GM21367 (cell line): ENCODE data around the gene MEGF8.

ENCODE experiments used
- ATAC-seq: cut with Tn5 transposase; IDR thresholded peaks from one replicate; pipeline ENCODE4 v1.9.1; 2021; ENCODE audit not compliant: unreplicated experiment

The MEGF8 gene

GRCh38 chr19:42409477-42409876, 84.0 kb downstream of the MEGF8 start:
- ATAC-seq, result no peak

- no peak for ATAC-seq
Observed at GRCh38 chr19:42410371-42410770, 84.9 kb downstream of the MEGF8 start.

GRCh38 chr19:42411581-42412178, 86.2 kb downstream of the MEGF8 start:
- ATAC-seq, result no peak

GRCh38 chr19:42412227-42412626, 86.8 kb downstream of the MEGF8 start:
- no peak for ATAC-seq

DNA sequence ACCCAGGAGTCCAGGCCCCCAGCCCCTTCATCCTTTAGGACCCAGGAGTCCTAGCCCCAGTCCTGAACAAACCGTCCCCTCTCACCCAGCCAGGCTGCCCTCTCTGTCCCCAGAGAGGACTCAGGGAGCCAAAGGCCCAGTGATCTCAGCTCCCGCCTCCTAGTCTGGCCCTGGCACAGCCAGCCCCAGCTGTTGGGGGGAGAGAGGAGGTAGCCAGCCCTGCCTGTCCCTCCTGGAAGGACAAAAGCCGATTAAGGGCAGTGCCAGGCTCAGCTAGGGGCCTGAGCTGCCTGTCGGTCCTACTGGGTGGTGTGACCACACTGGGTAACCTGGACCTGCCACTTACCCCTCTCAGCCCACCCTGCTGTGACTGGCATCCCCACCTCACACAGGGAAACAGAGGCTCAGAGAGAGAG, 87.2 kb downstream of the MEGF8 start:
- ATAC-seq, result no peak

DNA sequence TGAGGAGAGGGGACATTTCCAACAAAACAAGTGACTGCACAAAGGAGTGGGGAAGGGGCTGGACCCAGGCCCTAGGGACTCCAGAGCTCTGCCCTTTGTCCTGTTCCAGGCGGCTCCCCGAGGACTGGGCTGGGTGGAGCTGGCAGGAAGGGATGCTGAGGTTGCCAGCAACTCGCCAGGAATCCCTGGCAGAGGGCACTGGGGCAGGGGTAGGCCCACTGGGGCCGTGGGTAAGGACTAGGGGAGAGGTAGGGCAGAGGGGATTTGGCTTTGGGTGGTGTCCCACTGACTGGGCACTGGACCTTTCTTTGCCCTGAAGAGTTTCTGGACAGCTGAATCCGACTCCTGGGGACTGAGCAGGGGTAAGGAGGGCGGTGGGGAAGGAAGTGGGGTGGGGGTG, 93.9 kb downstream of the MEGF8 start:
- no peak for ATAC-seq

DNA sequence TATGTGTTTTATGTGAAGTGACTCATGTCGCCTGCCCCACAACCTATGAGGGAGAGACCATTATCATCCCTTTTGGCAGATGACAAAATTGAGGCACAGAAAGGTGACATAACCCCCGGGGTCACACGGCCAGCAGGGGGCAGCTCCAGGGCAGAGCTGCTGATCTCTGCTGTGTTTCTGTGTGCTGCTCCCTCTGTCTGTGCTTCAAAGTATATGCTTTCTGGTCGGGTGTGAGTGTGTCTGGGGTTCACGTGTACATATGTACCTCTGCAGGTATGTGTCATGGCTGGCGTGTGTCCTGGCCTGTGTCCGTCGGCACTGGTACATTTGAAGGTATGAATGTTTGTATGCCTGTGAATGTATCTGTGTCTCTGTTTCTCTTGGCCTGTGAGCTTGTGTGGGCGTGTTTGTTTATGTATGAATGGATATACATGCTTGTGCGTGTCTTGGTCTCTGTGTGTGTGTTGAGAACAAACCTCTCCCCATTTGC, 94.7 kb downstream of the MEGF8 start:
- ATAC-seq, result no peak

DNA sequence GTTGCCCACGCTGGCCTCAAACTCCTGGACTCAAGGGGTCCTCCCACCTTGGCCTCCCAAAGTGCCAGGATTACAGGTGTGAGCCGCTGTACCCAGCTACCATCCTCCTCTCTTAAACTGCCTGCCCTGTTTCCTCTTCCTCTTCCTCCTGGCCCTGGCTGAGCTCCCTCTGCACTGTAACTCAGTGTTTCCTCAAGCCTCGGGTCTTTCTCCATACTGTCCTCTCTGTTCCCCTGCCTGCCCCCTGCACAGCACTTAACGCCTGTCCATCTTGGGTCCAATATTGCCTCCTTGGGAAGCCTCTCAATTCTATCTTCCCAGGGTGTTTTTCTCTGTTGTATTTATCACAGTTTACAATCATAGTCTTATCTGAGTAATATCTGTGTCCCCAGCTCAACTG, 95.7 kb downstream of the MEGF8 start:
- ATAC-seq, result no peak

DNA sequence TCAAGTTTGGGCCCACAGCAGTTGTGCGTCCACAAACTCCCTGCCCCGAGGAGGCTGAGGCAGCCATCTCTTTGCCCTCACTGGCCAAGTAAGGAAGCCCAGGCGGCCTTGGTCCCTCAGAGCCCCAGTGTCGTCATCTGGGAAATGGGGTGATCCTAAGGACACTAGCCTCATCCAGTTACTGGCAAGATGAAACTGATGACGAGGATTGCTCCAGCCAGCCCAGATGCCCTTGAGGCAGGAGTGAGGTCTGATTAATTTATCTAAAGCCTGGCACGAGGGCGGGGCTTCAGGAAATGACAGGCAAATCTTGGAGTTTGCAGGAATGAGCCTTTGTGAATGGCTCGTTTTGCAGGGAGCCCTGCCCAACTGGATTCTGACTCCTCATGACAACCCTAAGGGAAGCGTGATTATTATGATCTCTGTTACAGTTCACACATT, 96.2 kb downstream of the MEGF8 start:
- ATAC-seq, result no peak

DNA sequence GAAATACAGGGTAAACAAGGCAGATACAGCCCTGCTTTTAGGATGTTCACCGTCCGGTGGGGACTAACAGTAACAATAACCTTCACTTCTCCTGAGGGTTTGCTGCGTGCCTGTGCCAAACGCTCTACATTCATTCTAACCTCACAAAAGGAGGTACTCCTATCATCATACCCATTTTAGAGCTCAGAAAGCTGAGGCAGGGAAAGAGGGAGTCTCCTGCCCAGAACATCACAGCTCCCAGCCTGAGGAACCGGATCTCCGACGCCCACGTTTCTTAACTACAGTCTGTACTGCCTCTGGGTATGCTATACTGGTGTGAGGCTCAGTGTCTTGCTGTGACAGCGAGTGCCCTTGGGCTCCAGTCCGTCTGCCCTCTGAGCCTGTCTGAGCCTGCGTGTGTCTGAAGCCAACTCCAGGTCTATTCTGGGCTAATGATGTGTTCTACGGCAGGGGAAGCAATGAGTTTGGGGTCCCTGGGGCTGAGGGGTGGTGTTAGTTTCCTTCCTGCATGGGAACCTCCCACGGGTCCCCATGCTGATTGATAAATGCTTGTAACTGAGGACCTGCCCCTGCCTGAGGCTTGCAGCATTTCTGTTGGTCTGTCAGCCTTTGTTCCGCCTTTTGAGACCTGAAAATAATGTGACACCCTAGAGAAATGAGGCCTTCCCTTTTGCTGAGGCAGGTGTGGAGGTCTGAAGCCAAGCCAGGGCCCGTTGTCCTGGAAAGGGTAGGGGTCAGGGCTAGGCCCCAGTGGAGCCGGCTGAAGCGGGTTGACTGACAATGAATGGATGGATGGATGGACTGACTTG, 96.9 kb downstream of the MEGF8 start:
- no peak for ATAC-seq

GRCh38 chr19:42422901-42423461, 97.5 kb downstream of the MEGF8 start:
- ATAC-seq, result peak; percentile 22

DNA sequence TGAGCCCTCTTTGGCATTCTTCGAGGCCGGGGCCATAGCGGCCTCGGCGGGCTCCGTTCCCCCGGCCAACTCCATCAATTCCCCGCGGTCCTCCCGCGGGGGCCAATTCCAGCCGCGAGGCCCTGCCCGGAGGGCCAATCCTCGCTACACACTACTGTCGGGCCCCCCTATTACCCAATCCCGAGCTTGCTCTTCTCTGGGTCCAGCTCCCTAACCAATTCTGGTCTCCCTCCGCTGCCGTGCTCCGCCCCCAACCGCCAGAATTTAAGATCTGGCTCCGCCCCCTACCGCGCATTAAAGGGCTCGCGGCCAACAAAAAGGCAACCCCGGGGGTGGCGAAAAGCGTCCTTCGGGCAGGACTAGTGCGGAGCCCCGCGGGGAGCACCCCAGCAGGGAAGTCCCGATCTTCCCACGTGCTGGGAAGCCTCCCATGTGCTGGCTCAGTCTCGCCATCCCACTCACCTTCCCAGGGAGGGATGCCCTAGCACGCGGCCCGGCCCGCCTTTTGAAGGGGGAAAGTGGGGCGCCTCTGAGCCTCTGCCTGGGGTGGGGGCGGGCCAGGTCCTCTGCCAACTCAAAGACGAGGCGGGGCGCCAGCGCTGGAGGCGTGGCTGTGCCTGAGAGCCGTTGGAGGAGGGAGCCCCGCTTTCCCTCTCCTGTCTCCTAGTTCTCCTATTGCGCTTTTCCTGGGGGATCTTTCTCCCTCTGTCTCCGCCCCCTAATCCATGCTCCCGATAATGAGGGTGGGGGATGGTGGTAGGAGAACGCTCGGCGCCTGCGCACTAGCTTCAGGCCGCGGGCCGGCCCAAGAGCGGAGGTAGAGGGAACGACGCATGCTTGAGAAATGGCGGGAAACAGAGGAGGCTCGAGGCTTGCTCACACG, 98.3 kb downstream of the MEGF8 start:
- ATAC-seq, result peak; percentile 64

DNA sequence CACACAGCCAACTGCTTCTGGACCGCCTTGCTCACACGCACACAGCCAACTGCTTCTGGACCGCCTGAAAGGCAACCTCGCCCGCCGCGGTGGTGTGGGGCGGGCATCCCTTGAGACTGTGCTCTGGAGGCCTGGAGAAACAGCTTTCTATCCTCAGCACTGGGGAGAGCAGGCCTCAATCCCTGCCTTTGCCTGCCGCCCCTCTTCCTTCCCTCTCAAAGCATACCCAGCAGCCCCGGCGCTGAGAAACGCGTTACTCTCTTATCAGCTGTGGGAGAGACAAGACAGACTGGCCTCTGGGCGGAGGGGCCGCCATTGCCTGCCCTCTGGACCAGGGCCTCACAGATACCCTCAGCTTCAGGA, 98.9 kb downstream of the MEGF8 start:
- ATAC-seq, result no peak

- ATAC-seq, result no peak
Observed at GRCh38 chr19:42424712-42425131, 99.3 kb downstream of the MEGF8 start.

GRCh38 chr19:42426643-42427042, 101.2 kb downstream of the MEGF8 start:
- no peak for ATAC-seq

GRCh38 chr19:42427313-42427712, 101.9 kb downstream of the MEGF8 start, which contains the start of gene LIPE:
TSS of gene LIPE (minus strand) at chr19:42427388. CDS start at chr19:42427149, 239 bp downstream.
- no peak for ATAC-seq
